ENCODE results near the gene CFAP298. TPM values are rescaled to one million over a fixed set of nuclear protein-coding genes. Genes with fewer than 3 reads are reported as not detected.
A peak's percentile ranks its signal among the peaks of the same experiment; 100 is the strongest.

The CFAP298 gene
- total and polyA plus RNA-seq, 2 of the 13 experiments (the other 11 are each of a cell fraction or from before 2014, with no cell fraction given), result 21.2 to 62.2 TPM

- TF ChIP-seq SAP130 (CRISPR knock-in tag; IDR thresholded peaks at IDR 0.05; ENCODE audit: low read depth) (0 out of 2 replicates have a peak, but pooled peaks have one; percentile 29), ZNF12 (CRISPR knock-in tag; IDR thresholded peaks at IDR 0.05) (no peak), ZNF687 (CRISPR knock-in tag; IDR thresholded peaks at IDR 0.05) (peak; percentile 61), MTF1 (CRISPR knock-in tag; IDR thresholded peaks at IDR 0.05) (no peak), MAF1 (CRISPR knock-in tag; IDR thresholded peaks at IDR 0.05; ENCODE audit: borderline replicate concordance) (no peak), ISX (CRISPR knock-in tag; conservative IDR thresholded peaks at IDR 0.05) (no peak), ZNF781 (CRISPR knock-in tag; IDR thresholded peaks at IDR 0.05; ENCODE audit: borderline replicate concordance, not compliant biosample characterization) (no peak), HNF4A (CRISPR knock-in tag; IDR thresholded peaks at IDR 0.05) (peak; percentile 92), ZNF205 (CRISPR knock-in tag; IDR thresholded peaks at IDR 0.05) (peak; percentile 45; the same call in 1 of the 2 replicates), SATB2 (CRISPR knock-in tag; IDR thresholded peaks at IDR 0.05) (no peak), SKIL (CRISPR knock-in tag; IDR thresholded peaks at IDR 0.05; ENCODE audit: borderline replicate concordance) (no peak), HNRNPL (IDR thresholded peaks at IDR 0.05; ENCODE audit: low read depth, low read length) (peak; percentile 74), ZNF33B (CRISPR knock-in tag; IDR thresholded peaks at IDR 0.05) (no peak), NCOA2 (CRISPR knock-in tag; IDR thresholded peaks at IDR 0.05) (no peak), NR2F6 (IDR thresholded peaks at IDR 0.05) (no peak), NR2F6 (CRISPR knock-in tag; IDR thresholded peaks at IDR 0.05) (0 out of 2 replicates have a peak, but pooled peaks have one; percentile 32), MTA1 (CRISPR knock-in tag; IDR thresholded peaks at IDR 0.05; ENCODE audit: borderline replicate concordance) (0 out of 2 replicates have a peak, but pooled peaks have one; percentile 33), DPF2 (CRISPR knock-in tag; IDR thresholded peaks at IDR 0.05; ENCODE audit: borderline replicate concordance, low read depth) (peak; percentile 44; the same call in 1 of the 2 replicates), YEATS4 (CRISPR knock-in tag; IDR thresholded peaks at IDR 0.05; ENCODE audit: borderline replicate concordance) (0 out of 2 replicates have a peak, but pooled peaks have one; percentile 51), ZNF782 (CRISPR knock-in tag; IDR thresholded peaks at IDR 0.05; ENCODE audit: borderline replicate concordance) (no peak), RFXAP (CRISPR knock-in tag; IDR thresholded peaks at IDR 0.05; ENCODE audit: borderline replicate concordance) (no peak), ZMYM2 (CRISPR knock-in tag; IDR thresholded peaks at IDR 0.05) (0 out of 2 replicates have a peak, but pooled peaks have one; percentile 14), ZNF644 (CRISPR knock-in tag; IDR thresholded peaks at IDR 0.05; ENCODE audit: low read depth) (peak; percentile 43; the same call in 1 of the 2 replicates), POGZ (CRISPR knock-in tag; IDR thresholded peaks at IDR 0.05) (peak; percentile 40), ZBTB3 (CRISPR knock-in tag; IDR thresholded peaks at IDR 0.05; ENCODE audit: borderline replicate concordance, low read depth) (no peak), MYC (CRISPR knock-in tag; IDR thresholded peaks at IDR 0.05; ENCODE audit: borderline replicate concordance) (no peak), ZFY (CRISPR knock-in tag; IDR thresholded peaks at IDR 0.05) (no peak), SP5 (CRISPR knock-in tag; IDR thresholded peaks at IDR 0.05; ENCODE audit: borderline replicate concordance, low read depth) (0 out of 2 replicates have a peak, but pooled peaks have one; percentile 37)
Measured at GRCh38 chr21:32658524-32658923, 46.3 kb upstream of the CFAP298 start (continued).

Measured in HepG2 (cell line).